H1 (cell line): ENCODE measurements around the gene PALD1. TPM values are rescaled to one million over a fixed set of nuclear protein-coding genes. Genes with fewer than 3 reads are reported as not detected.

Experiments used
- JUND ChIP-seq: IDR thresholded peaks from 2 replicates; pipeline ENCODE4 v1.6.1; 2011; ENCODE audit warnings: mild to moderate bottlenecking, improper control_type of control experiment, low read length
- KDM1A ChIP-seq: fragments of 200-600, 300-600 bp; sonication (generic); IDR thresholded peaks from 2 replicates; pipeline ENCODE4 v1.7.1; 2016; ENCODE audit warnings: mild to moderate bottlenecking, low read length, borderline replicate concordance
- POU5F1 ChIP-seq: IDR thresholded peaks from 2 replicates; pipeline ENCODE4 v1.6.1; 2011; ENCODE audit warnings: low read depth, mild to moderate bottlenecking, low read length, moderate library complexity
- RBBP5 ChIP-seq: IDR thresholded peaks from 2 replicates; pipeline ENCODE4 v1.7.1; 2012; ENCODE audit warnings: low read depth, mild to moderate bottlenecking, inconsistent platforms, low read length, moderate library complexity, borderline replicate concordance
- SP4 ChIP-seq: IDR thresholded peaks from 2 replicates; pipeline ENCODE4 v1.6.1; 2012; ENCODE audit warnings: low read length, inconsistent platforms
- TAF7 ChIP-seq: optimal IDR thresholded peaks from 2 replicates; pipeline ENCODE3; 2011; ENCODE audit warnings: low read depth, mild to moderate bottlenecking, inconsistent platforms, low read length, moderate library complexity, borderline replicate concordance
- TEAD4 ChIP-seq: IDR thresholded peaks from 2 replicates; pipeline ENCODE4 v1.6.1; 2012; ENCODE audit warnings: low read depth, low read length, inconsistent platforms, mixed read lengths
- polyA plus RNA-seq, 7 experiments: library from polyadenylated mRNA; depleted of rRNA in 3 of 7; stranded (reverse) in 5 of 7; unstranded in 2 of 7; fragments of >200 nt in 5 of 7; fragments of 200-250 nt in 2 of 7; gene quantifications; 1 replicate in 5 of 7; 2 replicates in 1 of 7; 4 replicates in 1 of 7; pipeline versions ENCODE4 v1.2.1 to v1.2.3, GENCODE V29; 2011 to 2013; ENCODE audit warnings: missing spikeins in 2 of 7, mixed read lengths in 2 of 7
- total RNA-seq: library from RNA; stranded (reverse); fragmentation: NEBNext Ultra II Directional; extraction: Animal tissue kit (Norgen Biotek cat#: 25700); gene quantifications from 2 replicates; pipeline ENCODE4 v1.2.1, GENCODE V29; 2021

Gene PALD1
- total and polyA plus RNA-seq, 2 of the 8 experiments (the other 6 are each of a cell fraction or from before 2014, with no cell fraction given): 13.3 to 32.8 TPM

GRCh38 chr10:70530315-70530714, 51.7 kb downstream of the PALD1 start (continued):
- TF ChIP-seq SP4 (no peak), POU5F1 (no peak), TEAD4 (no peak), KDM1A (no peak), JUND (no peak), TAF7 (no peak), RBBP5 (no peak)
